NOMO-1 treated with dmso at 0.1 percent for 144 hours (cell line): ENCODE measurements around the gene PEX11A.
"Not testable (repeated sequence)": the region's sequence is repeated elsewhere in the genome, so short reads cannot be mapped to it uniquely, and the experiment has no call there.

Experiments used
- DNase-seq: peaks from one replicate; lab custom pipeline; 2025; ENCODE audit not compliant: unreplicated experiment; lab: John Stamatoyannopoulos, UW

Gene PEX11A

GRCh38 chr15:89690276-89691218, at the start of gene PEX11A, which contains the start of gene WDR93:
PEX11A (minus strand) TSS chr15:89690754; CDS start chr15:89690632, 122 bp downstream.
WDR93 (plus strand) TSS chr15:89690811; CDS start chr15:89701747, 10,936 bp downstream.
- peak; percentile 45 for DNase-seq

- DNase-seq, result peak; percentile 13
Measured at GRCh38 chr15:89740137-89740536, 49.6 kb upstream of the PEX11A start.

GRCh38 chr15:89735773-89736172, 45.2 kb upstream of the PEX11A start:
- no peak for DNase-seq

GRCh38 chr15:89732451-89733172, 42.1 kb upstream of the PEX11A start:
- DNase-seq, result no peak

- DNase-seq, result no peak
Measured at GRCh38 chr15:89731275-89731674, 40.7 kb upstream of the PEX11A start.

GRCh38 chr15:89728254-89728653, 37.7 kb upstream of the PEX11A start:
- DNase-seq, result no peak

GRCh38 chr15:89725064-89725463, 34.5 kb upstream of the PEX11A start:
- no peak for DNase-seq

GRCh38 chr15:89724621-89725020, 34.1 kb upstream of the PEX11A start:
- DNase-seq, result no peak

GRCh38 chr15:89723031-89723430, 32.5 kb upstream of the PEX11A start:
- DNase-seq, result no peak

- no peak for DNase-seq
Measured at GRCh38 chr15:89714775-89715174, 24.2 kb upstream of the PEX11A start.

- DNase-seq, result no peak
Measured at GRCh38 chr15:89707577-89707976, 17.0 kb upstream of the PEX11A start.

GRCh38 chr15:89704411-89704810, 13.9 kb upstream of the PEX11A start:
- no peak for DNase-seq

- no peak for DNase-seq
Measured at GRCh38 chr15:89695198-89695597, 4.6 kb upstream of the PEX11A start.

- DNase-seq, result no peak
Measured at GRCh38 chr15:89693696-89694095, 3.1 kb upstream of the PEX11A start.

- DNase-seq, result no peak
Measured at GRCh38 chr15:89693091-89693490, 2.5 kb upstream of the PEX11A start.

GRCh38 chr15:89689930-89690275, 651 bp downstream of the PEX11A start:
- not testable (repeated sequence) for DNase-seq

- DNase-seq, result no peak
Measured at GRCh38 chr15:89686522-89686921, 4.0 kb downstream of the PEX11A start.

GRCh38 chr15:89685995-89686394, 4.6 kb downstream of the PEX11A start:
- no peak for DNase-seq

GRCh38 chr15:89681146-89681545, 9.4 kb downstream of the PEX11A start:
- no peak for DNase-seq

GRCh38 chr15:89680282-89680873, 10.2 kb downstream of the PEX11A start:
- no peak for DNase-seq

- DNase-seq, result no peak
Measured at GRCh38 chr15:89679212-89679611, 11.3 kb downstream of the PEX11A start, which contains the start of gene PLIN1. PLIN1 (minus strand) TSS chr15:89679367; CDS start chr15:89677489, 1,878 bp downstream.
